Measurements from ENCODE around the gene CCDC40.
"Not testable (repeated sequence)": the region's sequence is repeated elsewhere in the genome, so short reads cannot be mapped to it uniquely, and the experiment has no call there.

The CCDC40 gene

GRCh38 chr17:80086081-80086480 lies 49.6 kb downstream of the CCDC40 start:
- FAIRE-seq: no peak

GRCh38 chr17:80086616-80087015 lies 50.2 kb downstream of the CCDC40 start:
- FAIRE-seq: no peak

GRCh38 chr17:80087346-80088265 lies 51.2 kb downstream of the CCDC40 start:
- FAIRE-seq: no peak

- no peak for FAIRE-seq
Observed at GRCh38 chr17:80089762-80090161, 53.3 kb downstream of the CCDC40 start.

- FAIRE-seq: not testable (repeated sequence)
Observed at GRCh38 chr17:80090164-80090563, 53.7 kb downstream of the CCDC40 start.

- no peak for FAIRE-seq
Observed at GRCh38 chr17:80091376-80091775, 54.9 kb downstream of the CCDC40 start.

GRCh38 chr17:80092959-80093358 lies 56.5 kb downstream of the CCDC40 start:
- FAIRE-seq: no peak

- FAIRE-seq: no peak
Observed at GRCh38 chr17:80095038-80095843, 58.8 kb downstream of the CCDC40 start.

- no peak for FAIRE-seq
Observed at GRCh38 chr17:80095844-80096475, 59.5 kb downstream of the CCDC40 start.

GRCh38 chr17:80096561-80097021 lies 60.1 kb downstream of the CCDC40 start:
- no peak for FAIRE-seq

- no peak for FAIRE-seq
Observed at GRCh38 chr17:80097127-80097621, 60.7 kb downstream of the CCDC40 start.

GRCh38 chr17:80097844-80098691 lies 61.6 kb downstream of the CCDC40 start:
- no peak for FAIRE-seq

- no peak for FAIRE-seq
Observed at GRCh38 chr17:80099291-80100034, 63.0 kb downstream of the CCDC40 start.

- FAIRE-seq: no peak
Observed at GRCh38 chr17:80100035-80100323, 63.5 kb downstream of the CCDC40 start.

GRCh38 chr17:80101011-80101945 lies 64.8 kb downstream of the CCDC40 start, which contains the start of gene GAA:
GAA (plus strand) TSS chr17:80101581; CDS start chr17:80104587, 3,006 bp downstream.
- FAIRE-seq: no peak

- no peak for FAIRE-seq
Observed at GRCh38 chr17:80101946-80102663, 65.7 kb downstream of the CCDC40 start.

GRCh38 chr17:80102664-80103448 lies 66.4 kb downstream of the CCDC40 start:
- FAIRE-seq: no peak

GRCh38 chr17:80103449-80104085 lies 67.1 kb downstream of the CCDC40 start:
- no peak for FAIRE-seq

Data from A204.1 (cell line).